ENCODE data around the gene FOXP1. TPM values are rescaled to one million over a fixed set of nuclear protein-coding genes. Genes with fewer than 3 reads are reported as not detected.

FOXP1 gene
- total RNA-seq, 1 donor from 2014 or later = 195 TPM

DNA sequence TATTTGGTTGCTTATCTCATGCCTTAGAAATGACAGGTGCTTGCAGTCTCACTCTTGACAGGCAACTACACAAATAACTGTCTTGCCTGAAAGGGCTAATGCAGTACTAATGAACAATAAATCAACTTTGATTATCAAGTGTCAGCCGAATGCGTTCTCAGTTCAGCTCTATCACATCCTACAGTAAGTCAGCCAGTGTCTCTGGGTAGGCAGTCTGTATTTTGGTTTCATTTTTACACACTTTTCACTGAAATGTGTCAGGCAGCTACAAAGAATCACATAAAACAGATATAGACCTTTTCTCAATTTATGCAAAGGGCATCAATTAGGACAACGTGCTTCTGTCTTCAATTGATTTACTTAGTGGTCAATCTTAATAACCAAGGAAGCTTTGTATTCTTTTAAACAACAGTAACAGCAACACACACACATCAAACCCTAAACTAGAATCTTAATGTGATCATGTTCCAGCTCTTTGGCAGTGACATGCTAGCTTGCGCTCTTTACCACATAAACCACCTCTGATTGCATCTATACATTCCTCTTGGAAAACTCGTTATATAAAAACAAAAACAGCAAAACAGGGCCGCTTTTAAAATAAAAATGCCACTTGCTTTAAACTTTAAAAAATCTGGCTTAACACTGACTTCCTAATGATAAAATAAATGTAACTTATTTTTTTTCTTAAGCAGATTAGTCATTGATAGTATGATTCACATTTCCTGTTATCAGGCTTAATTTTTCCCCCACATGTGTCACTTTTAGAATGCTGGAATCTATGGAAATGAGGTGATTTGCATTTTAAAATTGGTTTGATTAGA is 520.4 kb downstream of the FOXP1 start:
- H3K9me3 Mint-ChIP-seq (ENCODE audit: unreplicated experiment) = no peaks in the 10 kb centered on the region
- peaks cover 62% of the 10 kb centered on the region for H3K4me1 Mint-ChIP-seq (ENCODE audit: unreplicated experiment)
- TF ChIP-seq, protein P1, sequence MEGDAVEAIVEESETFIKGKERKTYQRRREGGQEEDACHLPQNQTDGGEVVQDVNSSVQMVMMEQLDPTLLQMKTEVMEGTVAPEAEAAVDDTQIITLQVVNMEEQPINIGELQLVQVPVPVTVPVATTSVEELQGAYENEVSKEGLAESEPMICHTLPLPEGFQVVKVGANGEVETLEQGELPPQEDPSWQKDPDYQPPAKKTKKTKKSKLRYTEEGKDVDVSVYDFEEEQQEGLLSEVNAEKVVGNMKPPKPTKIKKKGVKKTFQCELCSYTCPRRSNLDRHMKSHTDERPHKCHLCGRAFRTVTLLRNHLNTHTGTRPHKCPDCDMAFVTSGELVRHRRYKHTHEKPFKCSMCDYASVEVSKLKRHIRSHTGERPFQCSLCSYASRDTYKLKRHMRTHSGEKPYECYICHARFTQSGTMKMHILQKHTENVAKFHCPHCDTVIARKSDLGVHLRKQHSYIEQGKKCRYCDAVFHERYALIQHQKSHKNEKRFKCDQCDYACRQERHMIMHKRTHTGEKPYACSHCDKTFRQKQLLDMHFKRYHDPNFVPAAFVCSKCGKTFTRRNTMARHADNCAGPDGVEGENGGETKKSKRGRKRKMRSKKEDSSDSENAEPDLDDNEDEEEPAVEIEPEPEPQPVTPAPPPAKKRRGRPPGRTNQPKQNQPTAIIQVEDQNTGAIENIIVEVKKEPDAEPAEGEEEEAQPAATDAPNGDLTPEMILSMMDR (IDR thresholded peaks at IDR 0.05) = no peak
- no peak overlapping the region for H3K4me3 Mint-ChIP-seq (ENCODE audit: unreplicated experiment)
- no peaks in the 10 kb centered on the region for H3K36me3 Mint-ChIP-seq (ENCODE audit: unreplicated experiment)
- no peak overlapping the region for H3K27ac Mint-ChIP-seq (ENCODE audit: unreplicated experiment)
- DNase-seq (ENCODE audit: extremely low spot score, unreplicated experiment) = no peak
- no peaks in the 10 kb centered on the region for H3K27me3 Mint-ChIP-seq (ENCODE audit: unreplicated experiment)

DNA sequence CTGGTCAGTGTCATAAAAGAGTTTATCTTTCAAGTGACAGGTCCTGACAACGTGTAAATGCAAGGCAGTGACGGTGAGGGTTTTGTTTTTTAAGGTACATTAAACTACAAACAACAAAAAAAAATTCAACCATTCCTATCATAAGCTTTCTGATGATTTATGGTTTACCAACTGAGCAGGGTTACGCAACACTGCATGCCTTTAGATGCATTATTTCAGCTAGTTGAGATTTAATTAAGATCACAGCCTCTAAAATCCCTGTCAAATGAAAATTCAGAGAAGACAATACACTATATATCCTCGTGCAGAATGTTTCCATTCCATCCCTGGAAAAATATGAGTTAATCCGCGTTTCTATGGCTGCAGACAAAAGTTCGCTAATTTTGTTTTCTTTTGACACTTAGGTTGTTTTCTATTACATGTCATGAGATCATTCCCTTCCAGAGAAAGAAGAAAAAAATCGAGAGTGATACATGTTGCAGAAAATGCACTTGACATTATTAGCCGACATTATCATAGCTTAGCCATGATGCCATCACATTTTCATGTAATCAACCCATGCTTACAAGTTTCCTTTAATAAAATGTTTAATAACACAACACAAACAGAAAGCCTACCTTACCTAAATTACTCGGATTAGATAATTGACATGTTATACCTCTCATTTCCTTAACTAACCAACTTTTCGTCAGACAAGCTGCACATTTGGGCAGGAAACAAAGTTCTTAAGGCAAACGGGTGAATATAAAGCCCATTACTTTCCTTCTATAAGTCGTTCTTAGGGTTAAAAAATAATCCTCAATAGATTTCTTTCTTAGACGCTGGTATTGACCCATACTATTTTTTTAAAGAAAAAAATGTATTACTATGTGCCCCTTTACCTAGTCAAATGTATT is 521.2 kb downstream of the FOXP1 start:
- Mint-ChIP-seq H3K27ac (ENCODE audit: unreplicated experiment) (no peak overlapping the region), H3K4me3 (ENCODE audit: unreplicated experiment) (no peak overlapping the region), H3K4me1 (ENCODE audit: unreplicated experiment) (peaks cover 67% of the 10 kb centered on the region), H3K9me3 (ENCODE audit: unreplicated experiment) (no peaks in the 10 kb centered on the region), H3K36me3 (ENCODE audit: unreplicated experiment) (no peaks in the 10 kb centered on the region), H3K27me3 (ENCODE audit: unreplicated experiment) (no peaks in the 10 kb centered on the region)
- no peak for DNase-seq (ENCODE audit: extremely low spot score, unreplicated experiment)
- TF ChIP-seq, protein P1 (IDR thresholded peaks at IDR 0.05) = no peak

DNA sequence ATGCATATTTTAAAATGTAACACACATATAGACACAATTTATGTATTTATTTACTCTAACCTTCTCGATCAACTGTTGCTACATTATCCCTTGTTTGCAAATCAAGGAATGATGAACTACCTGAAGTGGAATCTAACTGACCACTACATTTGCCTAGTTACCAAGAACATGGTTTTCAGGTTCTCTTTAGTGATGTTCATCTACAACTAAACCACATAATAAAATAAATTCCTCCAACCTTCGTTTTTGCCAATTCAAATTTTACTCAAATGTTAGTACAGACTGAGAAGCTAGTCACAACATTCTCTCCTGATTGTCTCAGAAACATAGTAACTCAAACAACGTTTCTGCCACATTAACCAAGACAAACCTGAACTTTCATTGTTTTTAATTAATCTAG is 521.9 kb downstream of the FOXP1 start:
- Mint-ChIP-seq H3K4me1 (ENCODE audit: unreplicated experiment) (peaks cover 67% of the 10 kb centered on the region), H3K4me3 (ENCODE audit: unreplicated experiment) (no peak overlapping the region), H3K9me3 (ENCODE audit: unreplicated experiment) (no peaks in the 10 kb centered on the region), H3K27me3 (ENCODE audit: unreplicated experiment) (no peaks in the 10 kb centered on the region), H3K36me3 (ENCODE audit: unreplicated experiment) (no peaks in the 10 kb centered on the region), H3K27ac (ENCODE audit: unreplicated experiment) (no peak overlapping the region)
- DNase-seq (ENCODE audit: extremely low spot score, unreplicated experiment) = no peak
- TF ChIP-seq, protein P1 (IDR thresholded peaks at IDR 0.05) = no peak

DNA sequence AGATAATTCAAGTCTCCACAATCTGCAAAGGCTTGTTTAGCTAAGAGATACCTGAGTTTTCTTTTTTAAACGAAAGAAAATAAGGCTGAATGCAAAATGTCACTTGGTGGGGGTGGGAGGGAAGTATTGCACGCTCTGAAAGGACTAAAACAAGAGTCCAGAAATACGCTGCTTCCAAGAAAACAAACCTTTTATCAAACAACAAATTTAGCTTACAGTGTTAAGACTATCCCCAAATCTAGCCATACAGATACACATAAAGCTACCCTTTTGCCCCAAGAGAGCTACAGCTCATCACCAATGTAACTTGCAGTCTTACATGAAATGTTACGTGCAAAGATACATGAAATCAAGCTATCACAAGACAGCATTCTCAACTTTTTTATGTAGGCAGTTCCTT is 522.5 kb downstream of the FOXP1 start:
- peaks cover 67% of the 10 kb centered on the region for H3K4me1 Mint-ChIP-seq (ENCODE audit: unreplicated experiment)
- DNase-seq (ENCODE audit: extremely low spot score, unreplicated experiment) = no peak

More for the DNA sequence above, 522.5 kb downstream of the FOXP1 start:
- no peaks in the 10 kb centered on the region for H3K27me3 Mint-ChIP-seq (ENCODE audit: unreplicated experiment)
- no peaks in the 10 kb centered on the region for H3K9me3 Mint-ChIP-seq (ENCODE audit: unreplicated experiment)
- H3K27ac Mint-ChIP-seq (ENCODE audit: unreplicated experiment) = no peak overlapping the region
- no peaks in the 10 kb centered on the region for H3K36me3 Mint-ChIP-seq (ENCODE audit: unreplicated experiment)
- no peak overlapping the region for H3K4me3 Mint-ChIP-seq (ENCODE audit: unreplicated experiment)
- TF ChIP-seq, protein P1 (IDR thresholded peaks at IDR 0.05) = no peak
